Raji (cell line): Measurements from ENCODE around the gene DKK3.

Source experiments
- POLR2A ChIP-seq: IDR thresholded peaks from 2 replicates; pipeline ENCODE4 v1.6.1; 2011; ENCODE audit warnings: low read depth, low read length, control low read depth; ENCODE audit not compliant: insufficient read depth

The DKK3 gene

DNA sequence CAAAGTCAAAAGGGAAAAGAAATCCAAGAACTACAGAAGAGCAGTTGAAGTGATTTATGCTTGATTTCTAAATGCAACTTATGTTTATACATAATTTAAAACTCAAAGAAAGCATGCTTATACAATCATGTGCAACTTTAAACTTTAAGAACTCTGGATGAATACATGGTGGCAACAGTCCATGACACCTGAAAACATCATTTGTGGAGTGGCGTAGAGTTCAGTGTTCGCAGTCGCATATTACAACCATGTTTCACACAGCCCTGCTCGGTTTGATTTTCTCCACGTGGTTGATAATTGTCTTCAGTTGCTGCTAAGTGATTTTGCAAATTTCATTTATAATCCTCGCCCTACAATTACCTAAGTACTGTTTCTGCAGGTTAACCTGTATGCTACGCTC lies 45.4 kb downstream of the DKK3 start:
- no peak for TF ChIP-seq POLR2A

DNA sequence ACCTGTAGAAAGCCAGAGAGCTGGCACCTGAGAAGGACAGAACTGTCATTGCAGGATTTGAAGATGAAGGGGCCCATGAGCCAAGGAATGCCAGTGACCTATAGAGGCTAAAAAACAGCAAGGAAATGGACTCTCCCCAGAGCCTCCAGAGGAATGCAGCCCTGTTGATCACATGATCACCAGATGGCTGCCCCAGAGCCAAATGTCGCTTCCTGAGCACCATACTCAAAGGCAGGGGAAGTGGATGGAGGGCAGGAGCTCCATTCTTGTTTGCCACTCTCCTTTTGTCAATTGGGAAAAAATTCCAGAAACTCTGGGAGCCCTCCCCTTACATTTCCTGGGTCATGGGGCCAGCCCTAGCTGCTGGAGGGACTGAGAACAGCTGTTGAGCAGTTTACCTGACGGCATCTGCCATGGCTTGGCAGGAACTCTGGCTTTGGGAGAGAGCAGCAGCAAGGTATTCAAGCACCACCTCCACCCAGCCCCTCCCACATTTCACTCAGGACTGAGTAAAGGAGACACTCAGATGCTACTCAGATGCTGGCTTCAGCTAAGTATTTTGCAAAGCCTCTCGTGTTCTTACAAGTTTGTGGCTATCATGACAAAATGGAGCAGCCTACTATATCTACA lies 46.9 kb downstream of the DKK3 start:
- no peak for TF ChIP-seq POLR2A

DNA sequence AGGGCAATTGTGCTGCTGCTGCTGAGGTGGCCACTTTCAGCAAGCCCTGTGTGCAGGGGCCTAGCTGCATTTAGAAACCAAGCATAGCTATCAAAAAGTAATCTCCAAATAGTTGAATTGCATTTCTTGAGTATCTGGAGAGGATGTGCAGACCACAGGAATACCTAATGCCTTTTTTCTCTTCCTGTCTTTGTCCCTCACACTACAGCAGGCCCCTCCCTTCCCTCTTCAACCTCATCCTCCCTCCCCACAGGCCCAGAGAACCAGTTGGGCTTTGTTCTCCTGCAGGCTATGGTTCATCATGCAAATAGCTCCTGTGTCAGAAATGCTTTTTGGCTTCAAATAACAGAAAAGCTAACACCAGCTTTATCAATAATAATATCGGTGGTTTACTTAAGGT lies 47.7 kb downstream of the DKK3 start:
- no peak for TF ChIP-seq POLR2A

DNA sequence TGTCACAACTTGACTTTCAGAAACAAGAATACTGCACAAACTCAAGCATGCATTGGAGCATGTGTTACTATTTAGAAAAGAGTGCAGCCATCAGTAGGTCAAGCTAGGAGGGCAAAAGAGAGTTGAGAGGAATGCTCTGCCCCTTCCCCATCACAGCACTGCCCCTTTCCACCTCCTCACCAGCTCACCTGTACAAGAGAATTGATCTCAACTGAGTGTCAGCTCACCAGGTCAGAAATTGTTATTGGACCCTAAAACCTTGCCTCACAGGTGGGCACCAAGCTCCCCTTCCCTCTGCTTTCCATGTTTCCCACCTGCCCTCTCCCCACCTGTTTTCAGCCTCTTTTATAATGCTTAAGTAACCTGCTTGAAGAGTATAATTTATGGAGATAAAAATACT lies 48.8 kb downstream of the DKK3 start:
- TF ChIP-seq POLR2A: no peak

DNA sequence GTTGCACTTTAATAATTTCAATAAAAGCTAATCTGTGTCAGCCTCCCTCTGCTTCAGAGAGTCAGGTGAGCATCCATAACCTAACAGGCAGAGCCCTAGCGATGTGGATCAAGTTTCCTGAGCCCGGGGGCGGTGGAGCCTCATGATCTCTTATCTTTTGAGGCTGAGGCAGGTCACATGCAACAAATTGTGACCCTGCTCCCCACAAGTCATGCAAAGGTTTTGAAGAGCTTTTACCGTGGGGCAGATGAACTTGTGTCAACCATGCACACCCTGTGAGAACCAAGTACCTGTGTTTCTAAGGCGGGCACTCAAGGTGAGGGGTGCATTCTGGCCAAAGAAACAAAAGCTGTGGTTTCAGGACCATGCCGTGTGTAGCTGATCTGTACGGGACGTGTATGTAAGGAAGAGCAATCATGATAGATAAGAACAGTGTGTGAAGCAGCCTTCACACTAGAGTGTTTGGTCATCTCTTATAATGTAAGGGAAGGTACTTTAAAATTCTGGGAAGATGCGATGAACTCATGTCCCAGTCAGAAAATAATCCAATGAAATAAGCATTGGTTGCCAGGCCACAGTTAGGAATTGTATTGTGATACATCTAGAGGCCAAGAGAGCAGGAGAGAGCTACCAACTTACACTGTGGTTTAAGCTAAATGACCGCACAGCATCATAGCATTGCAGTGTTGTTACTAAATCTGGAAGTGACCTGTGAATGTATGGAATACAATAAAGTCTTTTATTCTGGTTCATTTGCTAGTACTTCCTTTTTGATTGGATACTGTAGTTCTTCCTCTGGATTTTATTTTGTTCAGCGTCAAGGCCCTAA lies 49.8 kb downstream of the DKK3 start:
- no peak for TF ChIP-seq POLR2A

DNA sequence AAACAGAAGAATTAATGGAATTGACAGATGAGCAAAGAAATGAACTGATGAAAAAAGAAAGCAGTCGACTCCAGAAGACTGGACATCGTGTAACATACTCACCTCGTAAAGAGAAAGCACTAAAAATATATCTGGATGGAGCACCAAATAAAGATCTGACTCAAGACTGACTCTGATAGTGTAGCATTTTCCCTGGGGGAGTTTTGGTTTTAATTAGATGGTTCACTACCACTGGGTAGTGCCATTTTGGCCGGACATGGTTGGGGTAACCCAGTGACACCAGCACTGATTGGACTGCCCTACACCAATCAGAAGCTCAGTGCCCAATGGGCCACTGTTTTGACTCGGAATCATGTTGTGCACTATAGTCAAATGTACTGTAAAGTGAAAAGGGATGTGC lies 52.4 kb downstream of the DKK3 start:
- no peak for TF ChIP-seq POLR2A

DNA sequence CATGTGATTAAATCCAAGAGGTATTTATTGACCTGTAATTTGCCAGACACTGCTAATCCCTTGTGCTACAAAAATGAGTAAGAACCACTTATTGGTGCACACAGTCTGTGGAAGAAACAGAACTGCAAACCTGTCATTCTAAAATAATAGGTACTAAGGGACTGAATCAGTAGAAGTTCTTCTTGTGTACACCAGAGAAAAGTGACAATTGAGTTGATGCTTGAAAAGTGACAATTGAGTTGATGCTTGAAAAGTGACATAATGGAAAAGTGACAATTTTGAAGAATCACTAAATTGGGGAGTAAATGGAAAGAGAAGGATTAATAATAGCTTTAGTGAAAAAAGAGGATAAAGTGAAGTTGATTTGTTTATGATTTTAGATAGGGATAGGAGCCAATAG lies 56.4 kb downstream of the DKK3 start:
- TF ChIP-seq POLR2A: no peak

DNA sequence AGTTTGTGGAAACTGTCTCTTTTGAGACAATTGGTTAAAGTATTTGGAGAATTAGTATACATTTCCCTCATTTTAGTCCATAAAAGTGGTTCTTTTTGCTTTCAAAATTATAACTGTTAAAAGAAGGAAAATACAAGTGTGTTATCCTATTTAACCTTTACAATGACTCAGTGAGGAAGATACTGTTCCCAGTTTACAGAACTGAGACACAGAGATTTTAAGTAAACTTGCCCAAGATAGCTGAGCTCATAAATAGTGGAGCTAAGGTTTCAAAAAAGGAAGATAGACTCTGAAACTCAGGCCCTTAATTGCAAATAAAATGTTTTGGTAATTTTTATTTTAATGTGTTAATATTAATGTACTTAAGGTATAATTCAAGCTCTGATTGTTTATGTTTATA lies 58.9 kb downstream of the DKK3 start:
- no peak for TF ChIP-seq POLR2A

DNA sequence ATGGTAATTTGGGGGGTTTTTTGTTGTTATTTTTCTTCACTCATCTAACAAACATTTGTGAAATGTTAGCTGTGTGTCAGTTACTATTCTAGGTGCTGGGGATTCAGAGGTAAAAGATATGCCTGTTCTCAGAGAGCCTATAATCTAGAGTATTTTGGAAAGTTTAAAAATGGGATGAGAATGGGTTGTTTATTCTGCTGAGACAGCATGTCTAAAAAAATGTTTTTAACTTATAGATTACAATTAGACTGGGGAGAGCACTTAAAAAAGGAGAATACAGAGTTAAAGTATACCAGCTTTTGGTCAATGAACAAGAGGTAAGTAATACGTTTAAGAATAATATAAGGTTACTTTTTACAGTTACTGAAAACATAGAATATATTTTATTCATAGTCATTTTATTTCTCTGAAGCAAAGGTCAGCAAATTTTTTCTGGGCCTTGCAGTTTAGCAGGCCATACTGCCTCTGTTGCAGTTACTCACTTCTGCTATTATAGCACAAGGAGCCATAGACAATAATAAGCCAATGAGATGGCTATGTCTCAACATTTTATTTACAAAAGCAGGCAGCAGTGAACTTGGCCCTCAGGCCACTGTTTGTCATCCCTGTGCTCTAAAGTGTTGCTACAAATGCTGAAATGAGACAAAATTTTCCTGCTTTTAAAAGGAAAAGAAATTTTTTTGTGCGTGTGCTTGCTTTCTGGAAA lies 60.0 kb downstream of the DKK3 start:
- no peak for TF ChIP-seq POLR2A

DNA sequence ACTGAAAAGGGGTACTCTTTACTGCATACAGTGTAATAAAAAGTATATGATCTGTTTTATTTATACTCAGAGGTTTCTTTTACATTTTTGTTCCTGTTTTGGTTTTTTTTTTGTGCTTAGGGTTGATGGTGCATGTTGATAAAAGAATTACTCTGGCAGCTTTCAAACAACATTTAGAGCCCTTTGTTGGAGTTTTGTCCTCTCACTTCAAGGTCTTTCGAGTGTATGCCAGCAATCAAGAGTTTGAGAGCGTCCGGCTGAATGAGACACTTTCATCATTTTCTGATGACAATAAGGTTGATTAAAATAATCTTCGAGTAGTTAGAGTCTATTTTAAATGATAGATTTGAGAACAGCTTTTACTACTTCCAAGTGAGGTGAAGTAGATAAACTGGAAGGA lies 60.6 kb downstream of the DKK3 start:
- no peak for TF ChIP-seq POLR2A

DNA sequence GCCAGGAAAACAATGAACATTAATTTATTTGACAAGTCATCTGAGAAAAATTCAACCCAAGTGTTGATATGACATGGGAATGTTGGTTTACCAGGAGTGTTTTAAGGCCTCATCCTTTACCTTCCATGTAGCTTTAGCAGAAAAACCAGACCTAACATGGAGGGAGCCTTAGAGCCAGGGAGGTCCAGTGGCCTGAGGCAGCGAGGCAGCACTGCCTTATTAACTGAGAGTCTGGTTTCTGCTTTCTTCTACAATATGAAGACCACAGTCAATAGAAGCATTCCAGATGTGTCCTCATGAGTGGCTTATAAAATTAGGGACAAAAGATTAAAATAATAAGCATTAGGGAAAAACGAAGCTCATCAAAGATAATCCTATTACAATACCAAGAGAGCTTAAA lies 61.5 kb downstream of the DKK3 start:
- TF ChIP-seq POLR2A: no peak

DNA sequence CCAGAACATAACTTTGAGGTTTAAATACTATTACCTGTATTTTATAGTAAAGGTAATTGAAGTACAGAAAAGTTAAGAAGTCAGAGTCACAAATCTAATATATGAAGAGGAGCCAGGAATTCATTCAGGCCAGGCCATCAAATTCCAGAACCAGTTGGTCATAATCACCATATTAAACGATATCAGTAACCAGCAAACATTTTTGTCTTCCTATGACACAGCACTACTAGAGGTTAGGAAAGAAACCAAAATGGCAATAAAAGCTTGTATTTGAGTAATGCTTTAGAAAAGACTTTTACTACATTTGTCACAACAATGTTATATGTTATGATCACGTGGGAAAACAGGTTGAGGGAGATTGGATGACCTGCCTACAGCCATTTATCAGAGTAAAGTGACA lies 62.2 kb downstream of the DKK3 start:
- TF ChIP-seq POLR2A: no peak

DNA sequence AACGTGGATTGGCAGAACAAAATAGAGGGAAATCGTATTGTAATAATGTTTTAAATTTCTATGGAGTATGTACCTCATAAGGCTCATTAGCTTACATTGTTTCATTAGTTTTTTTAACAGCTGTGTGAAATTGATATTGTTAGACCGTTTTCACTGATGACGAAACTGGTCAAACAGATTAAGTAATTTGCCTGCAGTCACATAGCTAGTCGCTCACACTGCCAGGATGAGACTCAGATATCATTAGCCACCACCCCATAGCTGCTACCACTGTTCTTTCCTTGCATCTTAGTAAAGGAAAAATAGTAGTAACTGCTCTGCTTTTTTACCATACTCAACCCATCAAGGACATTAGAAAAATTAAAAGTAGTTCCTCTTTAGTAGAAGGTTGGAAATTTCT lies 64.0 kb downstream of the DKK3 start:
- no peak for TF ChIP-seq POLR2A

DNA sequence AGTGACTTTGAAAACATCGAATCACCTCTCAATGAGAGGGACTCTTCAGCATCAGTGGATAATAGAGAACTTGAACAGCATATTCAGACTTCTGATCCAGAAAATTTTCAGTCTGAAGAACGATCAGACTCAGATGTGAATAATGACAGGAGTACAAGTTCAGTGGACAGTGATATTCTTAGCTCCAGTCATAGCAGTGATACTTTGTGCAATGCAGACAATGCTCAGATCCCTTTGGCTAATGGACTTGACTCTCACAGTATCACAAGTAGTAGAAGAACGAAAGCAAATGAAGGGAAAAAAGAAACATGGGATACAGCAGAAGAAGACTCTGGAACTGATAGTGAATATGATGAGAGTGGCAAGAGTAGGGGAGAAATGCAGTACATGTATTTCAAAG lies 65.8 kb downstream of the DKK3 start:
- TF ChIP-seq POLR2A: no peak

DNA sequence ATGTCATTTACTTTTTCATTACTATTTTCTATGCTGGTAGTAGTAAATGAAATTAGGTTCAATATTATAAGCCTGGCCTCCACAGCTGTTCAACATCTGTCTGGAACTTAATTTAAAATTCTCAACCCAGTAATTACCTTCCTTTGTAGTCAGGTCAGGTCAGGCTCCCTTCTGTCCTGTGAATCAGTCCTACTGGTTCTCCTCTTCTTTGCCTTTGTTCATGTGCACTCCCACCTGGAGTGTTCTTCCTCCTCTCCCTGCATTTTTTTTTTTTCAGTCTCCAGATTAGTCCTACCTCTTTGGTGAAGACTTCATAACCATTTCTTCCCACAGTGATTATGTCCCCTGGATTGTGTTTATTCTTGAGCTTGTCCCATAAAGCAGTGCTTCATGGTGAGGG lies 67.9 kb downstream of the DKK3 start:
- TF ChIP-seq POLR2A: no peak

DNA sequence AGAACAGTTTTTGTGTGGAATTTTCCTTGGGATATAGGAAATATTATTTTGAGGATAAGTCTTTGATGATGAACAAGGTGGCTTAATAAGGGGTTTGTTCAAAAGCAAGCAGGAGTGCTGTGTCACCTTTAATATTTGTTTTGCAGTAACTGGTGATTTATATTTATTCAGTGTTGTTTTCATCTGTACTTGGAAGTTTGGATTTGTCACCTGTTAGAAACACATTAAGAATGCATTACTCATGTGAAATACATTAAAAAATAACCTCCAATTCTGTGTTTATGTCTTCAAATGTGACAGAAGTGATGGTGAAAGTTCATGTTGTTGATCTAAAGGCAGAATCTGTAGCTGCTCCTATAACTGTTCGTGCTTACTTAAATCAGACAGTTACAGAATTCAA lies 70.5 kb downstream of the DKK3 start:
- TF ChIP-seq POLR2A: no peak

DNA sequence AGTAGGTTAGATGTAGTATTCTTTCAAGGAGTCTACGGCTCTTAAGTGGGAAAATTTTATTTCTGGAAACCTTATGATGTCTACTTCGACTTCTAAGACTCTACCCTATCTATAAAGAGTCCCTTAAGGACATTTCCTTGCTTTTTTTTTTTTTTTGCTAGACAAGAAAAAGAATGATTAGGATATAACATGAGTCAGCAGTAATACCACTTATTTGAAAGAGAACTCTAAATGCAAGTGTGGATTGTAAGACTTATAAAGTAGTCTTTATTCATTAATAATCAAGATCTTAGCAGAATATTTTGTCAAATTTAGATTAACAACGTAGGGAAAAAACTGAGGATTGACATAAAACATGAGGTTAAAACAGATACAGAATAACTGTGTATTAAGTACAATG lies 71.0 kb downstream of the DKK3 start:
- no peak for TF ChIP-seq POLR2A

DNA sequence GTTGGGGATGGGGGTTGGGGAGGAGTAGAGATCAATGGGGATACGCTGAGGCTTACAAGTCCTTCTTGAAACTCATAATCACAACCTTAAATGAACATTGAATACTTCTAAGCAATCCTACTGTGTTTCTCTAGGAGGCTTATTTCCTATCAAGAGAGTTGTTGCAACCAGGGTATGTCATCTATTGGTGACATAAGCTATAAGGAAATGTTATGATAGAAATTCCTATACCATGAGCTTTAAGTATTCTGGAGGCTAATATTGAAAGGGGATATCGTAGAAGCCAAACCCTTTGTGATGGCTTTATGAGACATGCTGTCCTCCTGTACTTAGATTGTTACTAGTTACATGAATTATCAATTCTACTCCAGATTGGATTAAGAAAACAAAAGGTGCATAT lies 72.9 kb downstream of the DKK3 start:
- TF ChIP-seq POLR2A: no peak
